ENCODE data around the gene ING1.

The ING1 gene

GRCh38 chr13:110683203-110683883 is 30.2 kb upstream of the ING1 start:
- no peak for DNase-seq (ENCODE audit: low read depth, low spot score)
- peak; percentile 12 for TF ChIP-seq CTCF (IDR thresholded peaks at IDR 0.05; ENCODE audit: insufficient read depth, low read length, missing control alignments)
- POLR2A ChIA-PET: no interaction called here
- CTCF ChIA-PET: interaction anchor here (1.9 kb wide), 1 partner anchor 13 kb away, joined by 6 read pairs; no protein-coding TSS in a partner anchor
- H3K4me3 ChIP-seq (ENCODE audit: low read depth, low read length): no peak overlapping the region

- CTCF ChIA-PET: interaction anchor here (1.9 kb wide), 1 partner anchor 14 kb away, joined by 6 read pairs; no protein-coding TSS in a partner anchor
Measured at GRCh38 chr13:110683921-110684320, 29.6 kb upstream of the ING1 start.

GRCh38 chr13:110684388-110685056 is 29.0 kb upstream of the ING1 start:
- POLR2A ChIA-PET: no interaction called here
- no peak for TF ChIP-seq CTCF (IDR thresholded peaks at IDR 0.05; ENCODE audit: insufficient read depth, low read length, missing control alignments)
- CTCF ChIA-PET: interaction anchor here (1.2 to 1.9 kb wide), 2 partner anchors 14 to 21 kb away, joined by 3 to 6 read pairs; no protein-coding TSS in a partner anchor

More at GRCh38 chr13:110683921-110684320, 29.6 kb upstream of the ING1 start:
- POLR2A ChIA-PET: no interaction called here
- DNase-seq (ENCODE audit: low read depth, low spot score): no peak
- no peak overlapping the region for H3K4me3 ChIP-seq (ENCODE audit: low read depth, low read length)
- TF ChIP-seq CTCF (IDR thresholded peaks at IDR 0.05; ENCODE audit: insufficient read depth, low read length, missing control alignments): no peak

GRCh38 chr13:110685305-110686020 is 28.0 kb upstream of the ING1 start:
- DNase-seq (ENCODE audit: low read depth, low spot score): peak; percentile 84
- ChIA-PET POLR2A (no interaction called here), CTCF (interaction anchor here (1.2 kb wide), 1 partner anchor 20 kb away, joined by 3 read pairs; no protein-coding TSS in a partner anchor)
- no peak overlapping the region for H3K4me3 ChIP-seq (ENCODE audit: low read depth, low read length)
- TF ChIP-seq CTCF (IDR thresholded peaks at IDR 0.05; ENCODE audit: insufficient read depth, low read length, missing control alignments): no peak

More at GRCh38 chr13:110684388-110685056, 29.0 kb upstream of the ING1 start:
- no peak overlapping the region for H3K4me3 ChIP-seq (ENCODE audit: low read depth, low read length)
- no peak for DNase-seq (ENCODE audit: low read depth, low spot score)

GRCh38 chr13:110687736-110688135 is 25.8 kb upstream of the ING1 start:
- no peak overlapping the region for H3K4me3 ChIP-seq (ENCODE audit: low read depth, low read length)
- no peak for TF ChIP-seq CTCF (IDR thresholded peaks at IDR 0.05; ENCODE audit: insufficient read depth, low read length, missing control alignments)
- no peak for DNase-seq (ENCODE audit: low read depth, low spot score)
- POLR2A ChIA-PET: interaction anchor here (0.7 to 1.1 kb wide), 2 partner anchors 18 to 28 kb away, joined by 3 to 4 read pairs; partner anchors contain the start of gene CARS2
- CTCF ChIA-PET: no interaction called here

All from AG04449 (cell line).